Aorta (tissue), 5 donors: ENCODE measurements around the gene FUT7. TPM values are rescaled to one million over a fixed set of nuclear protein-coding genes. Genes with fewer than 3 reads are reported as not detected.

Experiments
- ATAC-seq: fragments of 200-7000 bp; cut with Tn5 transposase; one replicate; pipeline ENCODE4 v1.9.1; 2022; ENCODE audit warnings: moderate library complexity; ENCODE audit not compliant: low FRiP score
- DNase-seq, 2 donors: peaks; one replicate each; pipeline ENCODE4 v3.0.0-alpha.2; 2020
- H3K27ac ChIP-seq, 2 donors: one replicate each; pipeline ENCODE4 v1.5.1; 2013; ENCODE audit warnings: low read length in 2 of 2, mild to moderate bottlenecking in 2 of 2, moderate library complexity in 2 of 2, control low read depth in 1 of 2, inconsistent platforms in 1 of 2, low read depth in 1 of 2
- H3K27me3 ChIP-seq, 2 donors: one replicate each; pipeline ENCODE4 v1.6.1; 2013; ENCODE audit warnings: control low read depth in 1 of 2, low read length in 1 of 2, mild to moderate bottlenecking in 1 of 2, moderate library complexity in 1 of 2; ENCODE audit not compliant: insufficient read depth in 2 of 2, control insufficient read depth in 1 of 2
- H3K36me3 ChIP-seq, 2 donors: one replicate each; pipeline ENCODE4 v1.6.1; 2013; ENCODE audit warnings: control low read depth in 1 of 2, low read length in 1 of 2, mild to moderate bottlenecking in 1 of 2; ENCODE audit not compliant: insufficient read depth in 2 of 2, control insufficient read depth in 1 of 2
- H3K4me1 ChIP-seq, 2 donors: one replicate each; pipeline ENCODE4 v1.6.1; 2013; ENCODE audit warnings: low read length in 2 of 2, control low read depth in 1 of 2, mild to moderate bottlenecking in 1 of 2, moderate library complexity in 1 of 2; ENCODE audit not compliant: insufficient read depth in 2 of 2, control insufficient read depth in 1 of 2
- H3K4me3 ChIP-seq, 2 donors: one replicate each; pipeline ENCODE4 v1.5.1; 2013; ENCODE audit warnings: low read length in 2 of 2, control low read depth in 1 of 2, mild to moderate bottlenecking in 1 of 2
- H3K9me3 ChIP-seq: one replicate; pipeline ENCODE4 v1.6.1; 2013; ENCODE audit warnings: mild to moderate bottlenecking, low read length; ENCODE audit not compliant: control insufficient read depth
- WGBS, 2 donors: extraction: QIAGEN DNeasy Blood & Tissue Kit; methylation state at CpG; one replicate each; pipeline ENCODE4 v1.1.7; 2013; 5-methylcytosine and 5-hydroxymethylcytosine counted together
- intact Hi-C, 2 donors: fragments of 100-400 bp; cut with DNase I; formaldehyde crosslinking; loops; one replicate each; pipeline versions ENCODE4 v1.14.2 to v1.15.0; 2022
- polyA plus RNA-seq, 2 donors: library from polyadenylated mRNA; stranded (reverse); fragments of 200-250 nt; gene quantifications; one replicate each; pipeline ENCODE4 v1.2.3, GENCODE V29; 2013
- total RNA-seq, 2 donors: library from RNA; stranded (reverse); fragmentation: NEBNext Ultra II Directional; extraction: Animal tissue kit (Norgen Biotek cat#: 25700); gene quantifications; one replicate each; pipeline ENCODE4 v1.2.1, GENCODE V29; 2021
- donor health status: healthy with polysubstance abuse.
- donor health status: Bipolar disorder and iron deficiency.
- donor health status: DM: no; HTN: no; CAD: no.
- donor health status: DM: no; HTN: no; CAD: no.
- donor health status: DM: yes; HTN: yes; CAD: no.

FUT7 gene
- total and polyA plus RNA-seq, 4 donors = 0.27 to 0.68 TPM; not detected in 2

GRCh38 chr9:137052293-137052692 is 20.4 kb upstream of the FUT7 start:
- H3K4me3 ChIP-seq = no peak overlapping the region
- no peak for DNase-seq
- no peaks in the 10 kb centered on the region for H3K27me3 ChIP-seq
- H3K27ac ChIP-seq = no peak overlapping the region
- H3K36me3 ChIP-seq = no peaks in the 10 kb centered on the region
- intact Hi-C loops = no loop called here
- H3K4me1 ChIP-seq = no peaks in the 10 kb centered on the region
- WGBS, 2 donors = 74 to 87% methylated on average over 8 of the region's 8 CpGs
- H3K9me3 ChIP-seq = no peaks in the 10 kb centered on the region
- no peak for ATAC-seq

- ATAC-seq (no peak), DNase-seq (no peak)
- 93 to 94% methylated on average over 16 to 17 of the region's 17 CpGs for WGBS, 2 donors
- Histone ChIP-seq H3K36me3 (no peaks in the 10 kb centered on the region), H3K27ac (no peak overlapping the region), H3K9me3 (no peaks in the 10 kb centered on the region), H3K4me1 (no peaks in the 10 kb centered on the region), H3K4me3 (no peak overlapping the region), H3K27me3 (no peaks in the 10 kb centered on the region)
- intact Hi-C loops = no loop called here
Observed at GRCh38 chr9:137051145-137051724, 19.3 kb upstream of the FUT7 start.

- no peak overlapping the region for H3K27ac ChIP-seq
- H3K36me3 ChIP-seq = no peaks in the 10 kb centered on the region
- no peak for DNase-seq
- intact Hi-C loops = no loop called here
- H3K4me3 ChIP-seq = no peak overlapping the region
- ATAC-seq = no peak
- H3K4me1 ChIP-seq = no peaks in the 10 kb centered on the region
- 92 to 98% methylated on average over 4 to 5 of the region's 5 CpGs for WGBS, 2 donors
- no peaks in the 10 kb centered on the region for H3K9me3 ChIP-seq
- H3K27me3 ChIP-seq = no peaks in the 10 kb centered on the region
Observed at GRCh38 chr9:137050570-137050969, 18.7 kb upstream of the FUT7 start.

GRCh38 chr9:137049544-137050449 is 17.9 kb upstream of the FUT7 start:
- no peaks in the 10 kb centered on the region for H3K27me3 ChIP-seq
- WGBS, 2 donors = 53 to 66% methylated on average over 35 to 38 of the region's 38 CpGs
- ATAC-seq (no peak), DNase-seq (peak in 1 of 2 donors; percentile 59)
- H3K36me3 ChIP-seq = no peaks in the 10 kb centered on the region
- no peaks in the 10 kb centered on the region for H3K9me3 ChIP-seq
- H3K4me1 ChIP-seq = no peaks in the 10 kb centered on the region
- H3K4me3 ChIP-seq = no peak overlapping the region
- intact Hi-C loops = no loop called here
- no peak overlapping the region for H3K27ac ChIP-seq

GRCh38 chr9:137048655-137049543 is 17.0 kb upstream of the FUT7 start:
- Histone ChIP-seq H3K9me3 (no peaks in the 10 kb centered on the region), H3K36me3 (no peaks in the 10 kb centered on the region), H3K4me1 (no peaks in the 10 kb centered on the region), H3K4me3 (no peak overlapping the region), H3K27ac (no peak overlapping the region), H3K27me3 (no peaks in the 10 kb centered on the region)
- DNase-seq = no peak
- no peak for ATAC-seq
- 21 to 26% methylated on average over 58 to 72 of the region's 72 CpGs for WGBS, 2 donors
- intact Hi-C loops = no loop called here

GRCh38 chr9:137046088-137046787 is 14.3 kb upstream of the FUT7 start, which contains the start of gene NPDC1:
Gene NPDC1 (minus strand): TSS chr9:137046177. CDS start chr9:137045989, 188 bp downstream.
- intact Hi-C loops = no loop called here
- Histone ChIP-seq H3K4me1 (no peaks in the 10 kb centered on the region), H3K4me3 (peak within 1 kb of the TSS; percentile 42 to 53), H3K27me3 (no peaks in the 10 kb centered on the region), H3K9me3 (no peaks in the 10 kb centered on the region), H3K27ac (no peak within 1 kb of the TSS), H3K36me3 (no peaks in the 10 kb centered on the region)
- peak; percentile 84 to 93 for DNase-seq
- WGBS, 2 donors = 0% methylated on average over 43 to 57 of the region's 57 CpGs
- ATAC-seq = peak; percentile 69

- DNase-seq (peak in 1 of 2 donors; percentile 79), ATAC-seq (no peak)
- WGBS, 2 donors = 2% methylated on average over 73 to 96 of the region's 96 CpGs
- intact Hi-C loops = no loop called here
- H3K4me1 ChIP-seq = no peaks in the 10 kb centered on the region
- H3K4me3 ChIP-seq = peak overlapping the region; percentile 42 to 53
- no peak overlapping the region for H3K27ac ChIP-seq
- no peaks in the 10 kb centered on the region for H3K9me3 ChIP-seq
- no peaks in the 10 kb centered on the region for H3K27me3 ChIP-seq
- no peaks in the 10 kb centered on the region for H3K36me3 ChIP-seq
Observed at GRCh38 chr9:137045294-137046087, 13.6 kb upstream of the FUT7 start.
